Stimulated activated naive CD4-positive, alpha-beta T cell (primary cell): ENCODE measurements around the gene USP30.

ENCODE experiments used
- DNase-seq, 6 experiments: peaks; one replicate each; lab custom pipeline; 2025; lab: John Stamatoyannopoulos, UW

The USP30 gene

DNA sequence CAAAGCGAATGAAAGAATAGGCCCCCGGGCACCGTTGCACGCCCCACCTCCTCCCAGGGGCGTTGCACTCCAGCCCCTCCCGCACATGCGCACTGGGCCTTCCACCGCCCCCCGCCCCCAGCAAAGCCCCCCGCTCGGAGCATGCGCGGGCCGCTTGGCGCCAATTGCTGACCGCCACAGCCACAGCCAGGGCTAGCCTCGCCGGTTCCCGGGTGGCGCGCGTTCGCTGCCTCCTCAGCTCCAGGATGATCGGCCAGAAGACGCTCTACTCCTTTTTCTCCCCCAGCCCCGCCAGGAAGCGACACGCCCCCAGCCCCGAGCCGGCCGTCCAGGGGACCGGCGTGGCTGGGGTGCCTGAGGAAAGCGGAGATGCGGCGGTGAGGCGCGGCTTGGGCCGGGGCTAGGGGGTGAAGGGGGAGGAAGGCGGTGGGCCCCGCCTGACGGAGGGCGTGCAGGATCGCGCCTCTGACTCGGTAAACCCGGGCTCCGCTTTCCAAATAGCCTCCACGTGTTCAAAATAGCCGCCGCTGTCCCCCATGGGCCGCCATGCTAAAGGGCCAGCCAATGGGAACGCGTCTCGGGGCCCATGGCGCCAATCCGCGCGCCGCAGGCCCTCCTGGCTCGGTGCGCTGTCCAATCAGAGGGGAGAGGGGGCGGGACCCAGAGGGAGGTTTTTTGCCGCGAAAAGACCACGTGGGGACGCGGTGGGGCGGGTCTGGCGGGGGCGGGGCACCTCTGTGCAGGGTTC lies 45.2 kb downstream of the USP30 start, which contains the start of gene UNG:
Gene UNG (plus strand): TSS at position 163 of the 748 bp plus-strand sequence. CDS start 83 bp downstream, at position 246.
- DNase-seq, result peak; percentile 91 to 96 (median 94)

DNA sequence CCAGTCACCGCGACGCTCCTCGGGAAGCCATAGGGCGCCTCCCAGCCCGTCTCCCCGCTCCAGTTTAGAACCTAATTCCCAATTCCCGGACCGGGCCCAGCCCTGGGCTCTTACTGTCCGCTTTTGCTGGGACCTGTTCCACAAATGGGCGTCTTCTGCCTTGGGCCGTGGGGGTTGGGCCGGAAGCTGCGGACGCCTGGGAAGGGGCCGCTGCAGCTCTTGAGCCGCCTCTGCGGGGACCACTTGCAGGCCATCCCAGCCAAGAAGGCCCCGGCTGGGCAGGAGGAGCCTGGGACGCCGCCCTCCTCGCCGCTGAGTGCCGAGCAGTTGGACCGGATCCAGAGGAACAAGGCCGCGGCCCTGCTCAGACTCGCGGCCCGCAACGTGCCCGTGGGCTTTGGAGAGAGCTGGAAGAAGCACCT lies 45.8 kb downstream of the USP30 start:
- peak in 2 of 6 experiments; percentile 44 to 61 for DNase-seq

DNA sequence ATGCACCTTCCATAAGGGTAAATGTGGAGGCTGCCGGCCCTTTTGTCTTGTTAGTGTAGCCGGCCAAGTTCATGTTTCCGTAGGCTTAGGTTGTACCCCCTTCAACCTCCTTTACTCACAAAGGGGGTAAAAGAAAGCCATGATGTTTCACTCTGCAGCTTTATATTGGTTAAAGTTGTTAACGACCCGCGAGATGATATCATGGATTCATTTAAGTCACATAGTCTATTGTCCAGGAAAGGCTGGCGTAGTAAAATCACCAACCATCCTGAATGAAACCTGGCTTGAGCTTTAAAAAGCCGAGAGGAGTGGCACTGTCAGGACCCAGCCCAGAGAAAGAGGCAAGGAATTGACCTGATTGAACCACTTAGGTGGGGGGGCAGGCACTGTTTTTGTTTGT lies 46.3 kb downstream of the USP30 start:
- no peak for DNase-seq

DNA sequence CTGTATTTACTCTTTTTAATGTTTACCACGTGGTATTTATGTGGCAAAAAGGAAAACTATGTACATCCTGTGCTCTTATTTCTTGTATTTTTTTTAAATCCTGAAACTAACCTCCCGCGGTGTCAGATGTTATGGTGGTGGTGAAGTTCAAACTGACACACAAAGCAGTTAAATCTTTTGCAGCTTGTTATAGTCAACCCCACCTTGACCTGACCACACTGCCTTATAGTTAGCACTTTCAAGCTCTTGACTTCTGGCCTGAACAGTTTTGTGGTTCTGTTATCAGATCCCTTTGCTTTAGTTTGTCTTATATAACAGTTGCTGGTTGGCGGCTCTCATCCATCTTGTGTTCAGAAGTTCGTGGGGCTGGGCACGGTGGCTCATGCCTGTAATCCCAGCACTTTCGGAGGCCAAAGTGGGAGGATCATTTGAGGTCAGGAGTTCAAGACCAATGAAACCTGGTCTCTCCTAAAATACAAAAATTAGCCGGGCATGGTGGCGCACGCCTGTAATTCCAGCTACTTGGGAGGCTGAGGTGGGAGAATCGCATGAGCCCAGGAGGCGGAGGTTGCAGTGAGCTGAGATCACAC lies 47.1 kb downstream of the USP30 start:
- DNase-seq, result no peak

DNA sequence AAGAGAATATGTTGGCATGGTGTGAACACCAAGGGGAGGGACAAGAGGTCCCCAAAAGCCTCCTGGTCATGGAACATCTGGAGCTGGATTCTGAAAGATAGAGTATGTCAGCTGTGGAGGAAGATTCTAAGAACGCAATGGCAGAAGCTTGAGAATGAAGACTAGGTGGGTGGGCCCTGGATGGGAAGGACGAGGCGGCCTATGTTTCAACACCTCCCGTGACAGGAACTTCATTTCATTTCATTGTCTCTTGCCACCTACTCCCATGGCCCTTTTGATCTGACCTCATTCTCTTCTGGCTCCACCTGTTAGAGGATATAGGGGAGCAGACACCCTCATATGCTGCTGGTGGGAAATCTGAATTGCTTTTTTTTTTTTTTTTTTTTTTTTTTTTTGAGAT lies 48.4 kb downstream of the USP30 start:
- DNase-seq, result no peak

DNA sequence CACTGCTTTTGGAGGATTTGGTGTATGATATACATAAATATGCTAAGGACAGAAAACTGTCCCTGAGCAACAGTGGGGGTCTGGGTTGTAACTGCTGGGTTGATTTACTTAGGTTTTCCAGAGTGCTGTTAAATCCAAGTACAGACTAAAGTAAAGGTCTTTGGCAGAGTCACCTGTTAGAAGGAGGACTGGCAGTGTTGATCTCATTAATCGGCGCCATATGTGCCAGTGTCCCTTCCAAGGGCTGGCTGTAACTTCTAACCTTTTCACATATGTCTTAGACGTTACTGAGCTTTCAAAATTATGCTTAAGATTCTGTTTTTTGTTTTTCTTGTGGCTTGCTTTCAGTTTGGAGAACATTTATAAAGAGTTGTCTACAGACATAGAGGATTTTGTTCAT lies 50.1 kb downstream of the USP30 start:
- no peak for DNase-seq

DNA sequence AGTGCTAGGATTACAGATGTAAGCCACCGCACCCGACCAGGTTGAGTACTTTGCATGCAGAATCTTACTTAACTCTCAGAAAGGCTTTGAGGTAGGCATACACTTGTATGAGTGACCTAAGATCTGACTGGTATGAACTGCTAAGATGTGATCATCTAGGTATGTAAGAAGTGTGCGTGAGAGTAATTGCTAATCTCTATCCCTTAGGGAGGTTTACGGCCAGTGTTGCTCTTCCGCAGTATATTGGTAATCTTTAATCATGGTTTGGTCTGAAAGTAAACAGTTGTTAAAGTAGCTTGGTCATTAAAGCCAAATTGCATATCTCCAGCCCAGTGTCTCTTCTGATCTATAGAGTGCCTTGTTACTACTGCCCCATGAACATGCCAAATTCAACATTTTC lies 52.8 kb downstream of the USP30 start:
- no peak for DNase-seq

DNA sequence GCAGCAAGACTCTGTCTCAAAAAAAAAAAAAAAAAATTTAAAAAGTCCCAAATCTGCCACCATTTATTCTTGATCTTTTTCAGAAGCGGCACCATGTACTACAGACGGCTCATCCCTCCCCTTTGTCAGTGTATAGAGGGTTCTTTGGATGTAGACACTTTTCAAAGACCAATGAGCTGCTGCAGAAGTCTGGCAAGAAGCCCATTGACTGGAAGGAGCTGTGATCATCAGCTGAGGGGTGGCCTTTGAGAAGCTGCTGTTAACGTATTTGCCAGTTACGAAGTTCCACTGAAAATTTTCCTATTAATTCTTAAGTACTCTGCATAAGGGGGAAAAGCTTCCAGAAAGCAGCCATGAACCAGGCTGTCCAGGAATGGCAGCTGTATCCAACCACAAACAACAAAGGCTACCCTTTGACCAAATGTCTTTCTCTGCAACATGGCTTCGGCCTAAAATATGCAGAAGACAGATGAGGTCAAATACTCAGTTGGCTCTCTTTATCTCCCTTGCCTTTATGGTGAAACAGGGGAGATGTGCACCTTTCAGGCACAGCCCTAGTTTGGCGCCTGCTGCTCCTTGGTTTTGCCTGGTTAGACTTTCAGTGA lies 57.5 kb downstream of the USP30 start:
- no peak for DNase-seq

DNA sequence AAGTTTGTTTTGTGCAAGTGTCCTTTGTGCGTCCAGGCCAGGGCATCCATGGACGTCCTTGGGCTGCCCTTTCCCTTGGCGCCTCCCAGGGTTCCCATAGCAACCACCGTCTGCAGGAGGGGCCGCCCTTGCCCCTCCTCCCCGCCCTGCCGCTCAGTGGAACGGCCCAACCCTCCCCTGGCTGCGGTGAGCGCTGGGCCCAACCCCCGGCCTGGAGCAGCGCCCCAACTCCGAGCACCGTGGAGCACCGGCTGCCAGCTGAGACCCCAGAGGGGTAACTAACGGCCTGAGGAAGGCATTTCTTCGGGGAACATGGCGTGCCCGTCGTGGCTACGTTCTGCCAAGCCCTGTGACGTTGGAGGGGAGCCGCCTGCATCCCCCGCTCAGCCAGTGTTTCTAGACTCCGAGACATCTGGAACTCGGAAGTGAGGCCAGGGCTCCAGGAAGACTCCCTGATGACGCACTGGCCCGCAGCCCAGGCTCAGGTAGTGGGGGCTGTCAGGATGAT lies 58.7 kb downstream of the USP30 start:
- DNase-seq, result peak; percentile 28 to 61 (median 40)

DNA sequence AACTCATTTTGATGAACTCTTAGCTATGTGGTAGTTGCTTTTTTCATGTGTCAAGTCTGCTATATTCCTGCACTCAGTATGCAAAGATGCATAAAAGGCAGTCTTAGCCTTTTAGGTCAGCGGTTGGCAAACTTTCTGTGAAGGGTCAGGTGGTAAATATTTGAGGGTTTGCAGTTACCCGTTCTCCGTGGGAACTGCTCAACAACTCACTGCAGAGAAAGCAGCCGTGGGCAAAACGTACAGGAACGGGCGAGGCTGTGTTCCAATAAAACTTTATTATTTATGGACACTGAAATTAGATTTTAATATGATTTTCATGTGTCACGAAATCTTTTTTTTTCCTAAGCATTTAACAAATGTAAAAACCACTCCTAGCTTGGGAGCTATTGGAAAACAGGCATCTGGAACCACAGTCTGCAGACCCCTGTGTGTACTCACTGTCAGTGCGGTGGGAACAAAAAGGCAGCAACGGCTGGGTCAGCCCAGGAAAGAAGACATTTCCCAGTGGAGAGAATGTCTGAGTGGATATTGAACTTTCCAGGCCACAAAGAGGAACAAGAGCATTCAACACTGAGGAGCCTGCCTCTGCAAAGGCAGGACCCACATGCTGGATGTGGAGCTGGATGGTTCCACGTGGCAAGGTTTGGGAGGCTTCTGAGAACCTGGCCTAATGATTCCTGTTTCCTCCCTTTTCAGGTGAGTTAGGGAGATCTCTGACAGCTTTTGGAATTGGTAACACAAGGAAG lies 60.5 kb downstream of the USP30 start:
- DNase-seq, result no peak

DNA sequence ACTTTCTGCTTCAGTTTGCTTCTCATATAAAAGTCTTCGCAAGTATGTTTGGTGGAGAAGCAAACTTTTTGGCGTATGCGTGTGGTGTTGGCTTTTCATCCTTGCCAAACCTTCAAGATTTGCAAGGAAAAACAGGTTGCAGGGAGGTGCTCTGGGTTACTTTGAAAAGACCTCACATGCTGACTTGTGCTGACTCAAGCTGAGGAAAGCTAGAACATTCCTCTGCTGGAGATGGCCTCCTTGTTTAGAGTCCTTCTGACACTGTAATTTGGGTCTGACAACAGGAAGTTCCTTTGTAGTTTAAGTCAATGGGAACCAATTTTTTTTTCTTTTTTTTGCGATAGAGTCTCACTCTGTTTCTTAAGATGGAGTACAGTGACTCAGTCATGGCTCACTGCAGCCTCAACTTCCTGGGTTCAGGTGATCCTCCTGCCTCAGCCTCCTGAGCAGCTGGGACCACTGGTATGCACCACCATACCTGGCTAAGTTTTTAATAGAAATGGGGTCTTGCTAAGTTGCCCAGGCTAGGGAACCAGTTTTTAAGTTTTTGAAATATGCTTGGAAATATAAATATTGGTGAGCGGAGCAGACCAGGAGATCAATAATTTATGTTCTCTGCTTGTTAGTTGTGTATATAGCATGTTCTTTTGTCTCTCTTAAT lies 61.4 kb downstream of the USP30 start:
- DNase-seq, result no peak

DNA sequence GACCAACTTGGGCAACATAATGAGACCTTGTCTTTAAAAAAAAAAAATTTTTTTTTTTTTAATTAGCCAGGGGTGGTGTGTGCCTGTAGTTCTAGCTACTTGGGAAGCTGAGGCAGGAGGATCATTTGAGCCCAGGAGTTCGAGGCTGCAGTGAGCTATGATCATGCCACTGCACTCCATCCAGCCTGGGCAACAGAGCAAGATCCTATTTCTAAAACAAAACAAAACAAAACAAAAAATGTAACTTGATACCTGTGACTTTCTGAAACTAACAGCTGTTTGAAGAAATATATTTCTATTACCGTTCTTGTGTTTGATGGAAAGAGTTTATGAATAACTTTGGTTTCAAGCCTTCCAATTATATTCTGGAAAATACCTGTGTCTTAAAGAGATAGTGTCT lies 62.3 kb downstream of the USP30 start:
- DNase-seq, result no peak

DNA sequence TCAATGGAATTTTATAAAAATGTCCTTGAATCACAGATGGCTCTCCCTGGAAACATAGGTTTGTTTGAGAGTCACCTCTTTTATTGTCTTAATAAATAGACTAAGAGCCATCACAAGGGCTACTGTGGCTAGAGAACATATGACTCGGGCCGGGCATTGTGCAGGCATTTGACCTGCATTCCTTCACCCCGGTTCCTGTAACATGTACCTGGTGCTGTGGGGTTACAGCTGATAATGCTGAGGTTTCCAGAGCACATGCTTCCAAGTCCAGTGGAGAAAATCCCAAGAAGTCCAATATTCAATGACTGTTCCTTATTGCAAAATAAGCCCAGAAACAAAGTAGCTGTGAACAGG lies 63.0 kb downstream of the USP30 start:
- no peak for DNase-seq

DNA sequence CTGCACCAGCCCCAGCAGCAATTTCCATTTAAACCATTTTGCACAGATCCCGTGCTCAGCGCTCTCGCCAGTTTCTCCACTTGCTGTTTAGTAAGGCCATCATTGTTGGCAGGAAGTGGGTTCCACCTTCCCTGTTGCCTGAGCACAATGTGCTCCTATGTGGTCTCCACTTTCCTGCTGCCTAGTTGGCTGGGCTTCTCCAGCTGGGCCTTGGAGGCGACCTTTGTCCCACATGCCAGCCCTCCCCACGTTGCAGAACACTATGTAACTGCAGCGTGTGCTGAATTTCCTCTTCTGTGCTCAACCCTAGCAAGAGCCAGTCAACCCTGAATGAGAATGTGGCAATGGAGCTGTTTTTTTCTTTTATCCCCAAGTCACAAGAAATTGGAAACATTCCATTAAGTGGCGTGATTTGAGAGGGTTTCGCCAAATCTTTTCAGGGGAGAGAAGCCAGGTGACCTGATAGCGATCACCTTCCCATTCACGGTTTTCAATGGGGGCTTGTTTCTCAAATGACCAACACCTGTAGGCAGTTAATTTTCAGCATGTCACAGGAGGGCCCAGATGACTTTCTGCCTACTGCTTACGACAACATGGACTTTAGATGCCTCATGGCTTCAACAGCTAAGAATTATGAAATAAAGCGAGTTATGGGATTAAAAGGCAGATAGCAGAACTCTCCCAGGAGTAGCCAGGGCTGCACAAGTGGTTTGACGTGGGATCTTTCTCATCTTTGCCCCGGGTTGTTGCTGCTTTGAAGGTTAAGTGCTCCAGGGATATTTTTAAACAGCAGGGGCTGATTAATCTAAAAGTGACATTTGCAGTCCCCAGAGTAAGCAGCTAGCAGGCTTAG lies 63.6 kb downstream of the USP30 start, which contains the start of gene ACACB:
Gene ACACB (plus strand): TSS at position 830 of the 853 bp plus-strand sequence. CDS start 22,819 bp downstream, outside the sequence.
- DNase-seq, result no peak

DNA sequence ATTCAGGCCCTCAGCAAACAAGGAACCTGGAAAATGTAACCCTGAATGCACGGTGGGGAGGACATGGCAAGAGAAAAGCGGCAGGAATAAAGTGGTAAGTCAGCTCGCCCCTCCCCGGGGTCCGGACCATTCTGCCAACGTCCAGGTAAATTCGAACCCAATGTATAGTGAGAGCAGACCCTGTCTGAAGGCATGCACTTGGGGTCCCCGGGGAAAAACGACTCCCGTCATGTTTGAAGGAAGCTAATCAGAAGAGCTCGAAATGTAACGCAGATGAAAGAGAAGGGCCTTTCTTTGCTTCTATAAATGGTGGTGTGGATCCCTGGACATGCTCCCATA lies 64.2 kb downstream of the USP30 start:
- DNase-seq, result no peak

DNA sequence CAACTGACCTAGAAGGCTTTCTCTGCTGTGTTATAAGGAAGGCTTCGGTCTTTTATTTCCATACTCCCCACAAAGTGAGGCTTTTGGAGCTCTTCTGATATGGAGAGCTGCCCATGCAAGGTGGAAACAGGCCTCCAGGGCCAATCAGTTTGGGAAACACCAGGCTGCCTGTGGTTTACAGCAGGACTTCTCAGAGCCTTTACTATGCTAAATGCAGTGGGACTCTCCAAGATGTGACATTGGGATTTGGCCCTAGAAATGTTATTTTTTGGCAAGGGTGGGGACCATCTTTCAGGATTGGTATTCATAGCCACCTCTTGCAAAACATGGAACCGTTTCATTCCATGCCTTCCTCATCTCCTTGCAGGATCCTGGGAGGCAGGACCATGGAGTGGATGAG lies 67.7 kb downstream of the USP30 start:
- no peak for DNase-seq

DNA sequence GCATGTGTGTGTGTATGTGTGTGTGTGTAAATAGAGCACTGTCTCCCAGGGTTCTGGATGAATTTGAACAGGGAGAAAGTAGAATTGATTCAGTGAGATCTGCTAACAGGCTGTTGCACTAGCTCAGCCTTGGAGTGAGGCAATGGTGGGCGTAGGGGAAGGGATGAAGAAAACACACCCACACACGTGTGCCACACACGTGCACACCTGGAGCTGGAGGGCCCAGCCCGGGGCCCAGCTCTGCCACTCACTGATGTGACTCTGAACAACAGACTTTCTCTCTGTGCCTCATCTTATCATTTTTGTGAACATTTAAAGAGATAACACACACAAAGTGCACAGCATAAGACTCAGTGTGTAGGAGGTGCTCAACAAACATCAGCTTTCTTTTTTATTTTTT lies 68.2 kb downstream of the USP30 start:
- DNase-seq, result no peak

DNA sequence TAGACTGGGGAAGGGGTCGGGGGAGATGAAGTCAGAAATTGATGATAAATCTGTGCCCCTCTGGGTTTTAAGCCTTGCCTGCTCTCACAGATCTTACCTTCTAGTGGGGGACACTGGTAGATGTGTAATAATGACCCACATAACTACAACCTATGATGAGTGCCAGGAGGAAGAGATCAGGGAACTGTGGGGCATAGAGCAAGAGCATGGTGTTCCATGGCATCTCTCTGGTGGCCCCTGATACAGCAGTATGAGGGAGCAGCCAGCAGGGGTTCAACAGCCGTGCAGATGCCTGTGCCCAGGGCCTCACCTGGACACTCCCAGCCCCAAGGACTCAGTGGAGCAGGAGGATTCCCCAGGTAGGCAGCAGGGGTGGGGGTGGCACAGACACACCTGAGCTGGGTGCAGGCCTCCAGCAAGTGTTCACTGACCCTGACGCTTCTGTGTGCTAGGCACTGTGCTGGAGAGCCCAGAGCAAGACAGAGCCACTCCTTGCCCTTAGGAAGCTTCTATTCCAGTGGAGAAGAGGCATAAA lies 69.0 kb downstream of the USP30 start:
- no peak for DNase-seq

DNA sequence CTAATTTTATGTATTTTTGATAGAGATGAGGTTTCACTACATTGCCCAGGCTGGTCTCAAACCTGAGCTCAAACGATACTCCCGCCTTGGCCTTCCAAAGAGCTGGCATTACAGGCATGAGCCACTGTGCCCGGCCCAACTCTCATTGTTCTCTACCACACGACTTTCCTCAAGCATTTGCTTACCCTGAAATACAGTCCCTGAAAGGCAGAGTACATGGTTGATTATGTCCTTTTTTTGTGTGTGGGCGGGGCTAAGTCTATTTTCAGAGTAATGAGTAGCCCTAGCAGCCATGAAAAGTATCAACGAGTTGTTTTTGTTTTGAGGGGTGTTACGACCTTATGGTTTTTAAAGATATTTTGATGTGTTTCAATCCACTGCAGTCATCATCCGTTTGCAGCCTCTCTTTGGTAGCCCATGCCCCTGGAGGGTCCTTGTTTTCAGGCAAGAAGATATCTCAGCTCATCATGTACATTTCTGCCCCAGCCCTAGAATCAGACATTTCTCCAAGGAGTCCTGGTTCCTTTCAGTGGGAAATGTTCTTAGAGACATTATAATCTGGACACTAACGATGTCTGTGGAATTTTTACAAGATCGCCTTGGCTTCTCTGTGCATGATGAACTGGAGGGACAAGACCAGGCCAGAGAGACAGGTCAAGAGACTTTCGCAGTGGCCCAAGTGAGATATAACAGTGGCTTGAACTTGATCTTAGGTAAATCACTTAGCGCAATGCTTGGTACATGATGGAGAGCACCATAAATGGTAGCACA lies 72.7 kb downstream of the USP30 start:
- DNase-seq, result no peak

DNA sequence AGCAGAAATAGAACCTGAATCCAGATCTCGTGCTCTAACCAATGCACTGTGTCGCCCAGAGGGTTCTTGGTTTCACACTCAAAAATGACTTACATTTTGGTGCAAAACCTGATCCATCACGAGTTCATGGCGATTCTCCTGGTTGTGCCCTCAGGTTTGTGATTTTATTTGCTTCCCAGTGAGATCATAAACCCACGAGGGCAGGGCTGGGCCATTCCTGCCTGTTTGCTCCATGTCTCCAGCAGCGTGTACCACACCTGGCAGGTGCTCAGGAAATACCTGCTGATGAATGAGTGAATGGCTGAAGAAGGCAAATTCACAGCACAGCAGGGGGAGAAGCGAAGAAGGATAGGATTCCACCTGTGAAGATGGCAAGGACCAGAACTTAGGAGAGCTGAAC lies 73.4 kb downstream of the USP30 start:
- DNase-seq, result no peak
